Hepatocyte (in vitro differentiated cells): ENCODE results near the gene VAC14. TPM values are rescaled to one million over a fixed set of nuclear protein-coding genes. Genes with fewer than 3 reads are reported as not detected.

ENCODE experiments used
- DNase-seq: peaks from one replicate; pipeline ENCODE4 v3.0.0-alpha.2; 2016; ENCODE audit warnings: low spot score
- H2AFZ ChIP-seq: fragments of 200-600 bp; sonication (generic); 2 replicates; pipeline ENCODE4 v1.6.0; 2016; ENCODE audit warnings: antibody characterized with exemption, mild to moderate bottlenecking
- H3K27ac ChIP-seq: fragments of 200-600 bp; sonication (generic); 2 replicates; pipeline ENCODE4 v1.5.1; 2016; ENCODE audit warnings: mild to moderate bottlenecking
- H3K27me3 ChIP-seq: fragments of 200-600 bp; sonication (generic); 2 replicates; pipeline ENCODE4 v1.6.1; 2016
- H3K36me3 ChIP-seq: fragments of 200-600 bp; sonication (generic); replicated peaks from 2 replicates; pipeline ENCODE4 v1.5.1; 2016; ENCODE audit warnings: low read depth; ENCODE audit not compliant: insufficient read depth
- H3K4me1 ChIP-seq: fragments of 200-600 bp; sonication (generic); 2 replicates; pipeline ENCODE4 v1.5.1; 2016; ENCODE audit warnings: mild to moderate bottlenecking, moderate library complexity; ENCODE audit not compliant: insufficient read depth
- H3K4me2 ChIP-seq: fragments of 200-600 bp; sonication (generic); 2 replicates; pipeline ENCODE4 v1.6.0; 2016
- H3K4me3 ChIP-seq: fragments of 200-600 bp; sonication (generic); 2 replicates; pipeline ENCODE4 v1.5.1; 2016; ENCODE audit warnings: mild to moderate bottlenecking
- H3K79me2 ChIP-seq: fragments of 200-600 bp; sonication (generic); 2 replicates; pipeline ENCODE4 v1.6.0; 2017; ENCODE audit warnings: mild to moderate bottlenecking
- H3K9me2 ChIP-seq: fragments of 200-600 bp; sonication (generic); replicated peaks from 2 replicates; pipeline ENCODE4 v1.6.0; 2017; ENCODE audit warnings: mild to moderate bottlenecking; ENCODE audit not compliant: insufficient read depth
- H3K9me3 ChIP-seq: fragments of 200-600 bp; sonication (generic); 2 replicates; pipeline ENCODE4 v1.5.1; 2016; ENCODE audit warnings: low read depth, mild to moderate bottlenecking
- H4K20me1 ChIP-seq: fragments of 200-600 bp; sonication (generic); 2 replicates; pipeline ENCODE4 v1.6.0; 2016; ENCODE audit warnings: mild to moderate bottlenecking; ENCODE audit not compliant: insufficient read depth, poor library complexity, severe bottlenecking
- EZH2 ChIP-seq: fragments of 200-600 bp; sonication (generic); IDR thresholded peaks from 2 replicates; pipeline ENCODE4 v1.6.1; 2016; ENCODE audit warnings: antibody characterized with exemption, mild to moderate bottlenecking, borderline replicate concordance
- EZH2phosphoT487 ChIP-seq: fragments of 200-600 bp; sonication (generic); IDR thresholded peaks from one replicate; pipeline ENCODE4 v1.6.1; 2018; ENCODE audit warnings: antibody characterized with exemption, mild to moderate bottlenecking, low read depth, moderate library complexity; ENCODE audit not compliant: unreplicated experiment, severe bottlenecking
- WGBS: methylation state at CpG from one replicate; pipeline ENCODE4 v1.1.6; 2016; ENCODE audit warnings: low lambda C conversion rate; ENCODE audit errors: missing lambda C conversion rate; 5-methylcytosine and 5-hydroxymethylcytosine counted together
- polyA plus RNA-seq: library from polyadenylated mRNA; unstranded; fragments of >200 nt; fragmentation: Nextera tagmentation; extraction: Ambion mirVana; gene quantifications from 2 replicates; pipeline ENCODE4 v1.2.1, GENCODE V29; 2016
- total RNA-seq: library from RNA; depleted of rRNA; stranded (reverse); fragments of >200 nt; gene quantifications from 2 replicates; pipeline ENCODE4 v1.2.3, GENCODE V29; 2014
- TF ChIP-seq, protein P1 (sequence below): fragments of 200-600 bp; sonication (generic); IDR thresholded peaks from 2 replicates; pipeline ENCODE4 v1.5.1; 2016; ENCODE audit warnings: antibody characterized with exemption, mild to moderate bottlenecking; ENCODE audit not compliant: poor library complexity

The VAC14 gene
- total and polyA plus RNA-seq, 2 experiments from 2014 or later = 35.8 to 49.4 TPM

DNA sequence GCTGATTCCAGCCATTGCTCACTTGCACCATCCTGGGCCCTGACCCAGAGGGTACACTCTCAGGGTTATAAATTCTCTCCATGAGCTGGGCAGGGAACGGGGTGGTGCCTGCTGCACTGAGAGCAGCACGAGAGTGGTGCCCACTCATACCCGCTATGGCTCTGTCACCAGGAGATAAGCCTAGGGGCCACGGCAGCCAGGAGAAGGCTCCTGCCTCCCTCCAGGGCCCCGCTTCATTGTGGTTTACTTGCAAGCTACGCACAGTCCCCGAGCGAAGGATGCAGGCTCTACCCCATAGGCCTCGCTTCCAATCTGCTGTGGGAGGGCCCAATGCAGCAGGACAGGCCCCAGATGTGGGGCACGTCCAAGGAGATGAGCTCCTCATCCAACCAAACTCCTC lies 48.5 kb downstream of the VAC14 start:
- no peaks in the 10 kb centered on the region for H3K27me3 ChIP-seq
- H3K4me3 ChIP-seq = no peak overlapping the region
- H3K9me3 ChIP-seq = no peaks in the 10 kb centered on the region
- 86% methylated on average over 10 of the region's 10 CpGs for WGBS
- no peak overlapping the region for H3K4me2 ChIP-seq
- H3K79me2 ChIP-seq = no peaks in the 10 kb centered on the region
- H4K20me1 ChIP-seq = no peaks in the 10 kb centered on the region
- H3K4me1 ChIP-seq = peaks cover 25% of the 10 kb centered on the region
- TF ChIP-seq EZH2phosphoT487 (no peak), EZH2 (no peak)
- TF ChIP-seq, protein P1, sequence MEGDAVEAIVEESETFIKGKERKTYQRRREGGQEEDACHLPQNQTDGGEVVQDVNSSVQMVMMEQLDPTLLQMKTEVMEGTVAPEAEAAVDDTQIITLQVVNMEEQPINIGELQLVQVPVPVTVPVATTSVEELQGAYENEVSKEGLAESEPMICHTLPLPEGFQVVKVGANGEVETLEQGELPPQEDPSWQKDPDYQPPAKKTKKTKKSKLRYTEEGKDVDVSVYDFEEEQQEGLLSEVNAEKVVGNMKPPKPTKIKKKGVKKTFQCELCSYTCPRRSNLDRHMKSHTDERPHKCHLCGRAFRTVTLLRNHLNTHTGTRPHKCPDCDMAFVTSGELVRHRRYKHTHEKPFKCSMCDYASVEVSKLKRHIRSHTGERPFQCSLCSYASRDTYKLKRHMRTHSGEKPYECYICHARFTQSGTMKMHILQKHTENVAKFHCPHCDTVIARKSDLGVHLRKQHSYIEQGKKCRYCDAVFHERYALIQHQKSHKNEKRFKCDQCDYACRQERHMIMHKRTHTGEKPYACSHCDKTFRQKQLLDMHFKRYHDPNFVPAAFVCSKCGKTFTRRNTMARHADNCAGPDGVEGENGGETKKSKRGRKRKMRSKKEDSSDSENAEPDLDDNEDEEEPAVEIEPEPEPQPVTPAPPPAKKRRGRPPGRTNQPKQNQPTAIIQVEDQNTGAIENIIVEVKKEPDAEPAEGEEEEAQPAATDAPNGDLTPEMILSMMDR = no peak
- no peak overlapping the region for H3K27ac ChIP-seq
- no peaks in the 10 kb centered on the region for H3K9me2 ChIP-seq
- DNase-seq = no peak
- no peak overlapping the region for H2AFZ ChIP-seq
- no peaks in the 10 kb centered on the region for H3K36me3 ChIP-seq

DNA sequence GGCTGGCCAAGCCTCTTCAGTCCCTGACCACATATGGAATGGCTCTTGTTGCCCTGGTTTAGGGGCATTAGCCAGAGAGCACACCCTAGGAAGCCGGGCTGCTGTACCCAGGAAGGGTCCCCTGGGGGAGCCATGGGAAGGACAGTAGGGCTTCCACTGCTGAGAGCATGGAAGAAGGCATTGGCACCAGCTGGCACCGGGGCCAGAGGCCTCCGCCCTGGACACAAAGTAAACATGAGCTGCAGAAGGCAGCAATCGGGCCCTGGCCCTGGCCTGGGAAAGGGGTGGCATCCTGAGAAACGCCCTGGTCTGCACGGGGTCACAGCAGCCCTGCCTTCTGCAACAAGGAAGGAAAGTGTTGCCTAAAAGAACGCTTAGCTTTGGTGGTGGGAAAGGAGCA lies 49.4 kb downstream of the VAC14 start:
- Histone ChIP-seq H2AFZ (no peak overlapping the region), H3K27ac (no peak overlapping the region), H3K4me1 (peaks cover 32% of the 10 kb centered on the region), H4K20me1 (no peaks in the 10 kb centered on the region), H3K36me3 (no peaks in the 10 kb centered on the region), H3K79me2 (no peaks in the 10 kb centered on the region), H3K9me2 (no peaks in the 10 kb centered on the region), H3K27me3 (no peaks in the 10 kb centered on the region), H3K4me2 (no peak overlapping the region), H3K4me3 (no peak overlapping the region), H3K9me3 (no peaks in the 10 kb centered on the region)
- WGBS = 95% methylated on average over 7 of the region's 7 CpGs
- TF ChIP-seq EZH2 (no peak), EZH2phosphoT487 (no peak)
- TF ChIP-seq, protein P1 = no peak
- DNase-seq = no peak

DNA sequence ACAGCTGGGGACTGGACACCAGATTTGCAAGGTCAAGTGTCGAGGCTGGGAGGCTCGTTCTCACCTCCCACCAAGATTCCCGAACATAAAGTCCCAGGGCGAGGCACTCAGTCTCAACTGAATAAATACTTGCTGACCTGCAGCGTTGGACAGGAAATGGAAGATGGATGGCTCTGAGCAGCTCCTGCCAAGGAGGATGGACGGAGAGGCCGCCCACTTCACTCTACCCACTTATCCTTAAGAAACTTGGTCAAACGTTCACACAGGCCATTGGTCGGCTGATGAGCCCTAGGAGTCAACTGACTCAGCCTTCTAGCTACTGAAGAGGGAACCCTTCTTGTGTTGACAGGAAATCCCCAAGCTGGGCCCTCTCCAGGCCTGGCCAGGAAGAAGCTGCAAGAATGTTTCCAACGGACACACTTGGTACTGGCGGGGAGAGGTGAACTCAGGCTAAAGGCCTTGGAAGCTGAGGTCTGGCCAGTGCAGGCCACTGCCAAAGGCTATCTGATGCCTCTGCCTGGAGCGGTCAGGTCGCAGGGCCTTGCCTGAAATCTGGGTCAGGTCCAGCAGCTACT lies 50.0 kb downstream of the VAC14 start:
- H3K4me2 ChIP-seq = no peak overlapping the region
- H3K79me2 ChIP-seq = no peaks in the 10 kb centered on the region
- peaks cover 38% of the 10 kb centered on the region for H3K4me1 ChIP-seq
- no peak for DNase-seq
- H3K36me3 ChIP-seq = no peaks in the 10 kb centered on the region
- TF ChIP-seq EZH2phosphoT487 = no peak
- no peak for TF ChIP-seq EZH2
- TF ChIP-seq, protein P1 = no peak
- H3K9me3 ChIP-seq = no peaks in the 10 kb centered on the region
- no peaks in the 10 kb centered on the region for H4K20me1 ChIP-seq
- H3K27ac ChIP-seq = no peak overlapping the region
- no peaks in the 10 kb centered on the region for H3K27me3 ChIP-seq
- no peak overlapping the region for H2AFZ ChIP-seq
- no peaks in the 10 kb centered on the region for H3K9me2 ChIP-seq
- H3K4me3 ChIP-seq = no peak overlapping the region
- WGBS = 85% methylated on average over 13 of the region's 13 CpGs
